Cerebellar cortex (tissue), 1 donor: Measurements from ENCODE around the gene RNF126.
A peak's percentile ranks its signal among the peaks of the same experiment; 100 is the strongest.
"Not testable (repeated sequence)": the region's sequence is repeated elsewhere in the genome, so short reads cannot be mapped to it uniquely, and the experiment has no call there.

Experiments used
- DNase-seq: peaks from one replicate; pipeline ENCODE4 v3.0.0-alpha.2; 2015; ENCODE audit warnings: low spot score

Gene RNF126

DNA sequence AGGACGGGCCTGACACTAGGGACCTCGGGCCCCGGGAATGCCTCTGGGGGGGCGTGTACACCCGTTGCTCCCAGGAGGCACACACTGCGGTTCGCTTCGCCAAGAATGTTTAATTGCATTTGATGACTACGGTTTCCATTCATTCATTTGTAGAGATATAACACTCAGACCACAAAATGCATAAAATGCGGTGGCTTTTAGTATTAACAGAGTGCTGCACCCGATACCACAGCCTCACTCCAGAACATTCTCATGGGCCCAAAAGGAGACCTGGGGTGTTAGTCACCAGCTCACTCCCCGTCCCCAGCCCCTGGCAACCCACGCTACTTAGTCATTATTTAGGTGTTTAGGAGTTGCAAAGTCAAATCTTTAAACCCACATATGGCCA lies 51.5 kb downstream of the RNF126 start:
- DNase-seq, result no peak

DNA sequence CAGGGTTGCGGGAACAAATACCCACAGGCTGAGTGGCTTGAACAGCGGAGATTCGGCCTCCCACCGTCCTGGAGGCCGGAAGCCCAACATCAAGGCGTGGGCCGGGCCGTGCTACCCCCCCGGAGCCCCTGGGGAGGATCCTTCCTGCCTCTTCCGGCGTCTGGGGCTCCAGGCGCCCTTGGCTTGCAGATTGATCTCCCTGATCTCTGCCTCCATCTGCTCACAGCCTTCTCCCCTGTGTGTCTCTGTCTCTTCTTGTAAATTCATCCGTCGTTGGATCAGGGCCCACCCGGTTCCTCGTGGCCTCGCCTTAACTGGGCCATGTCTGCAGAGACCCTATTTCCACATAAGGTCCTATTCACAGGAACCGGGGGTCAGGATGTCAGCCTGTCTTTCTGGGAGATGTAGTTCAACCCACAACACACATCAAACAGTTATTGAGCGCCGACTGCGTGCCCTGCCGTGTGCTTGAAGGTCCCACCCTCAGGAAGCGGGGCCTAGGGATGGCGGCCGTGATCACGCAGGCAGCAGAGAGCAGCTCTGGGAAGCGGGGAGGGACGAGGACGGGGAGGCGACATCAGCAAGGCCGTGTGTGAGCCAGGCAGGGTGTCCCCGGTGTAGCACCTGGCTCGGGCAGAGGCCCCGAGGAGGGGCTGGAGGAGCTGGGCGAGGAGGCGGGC lies 52.1 kb downstream of the RNF126 start:
- peak; percentile 49 for DNase-seq

DNA sequence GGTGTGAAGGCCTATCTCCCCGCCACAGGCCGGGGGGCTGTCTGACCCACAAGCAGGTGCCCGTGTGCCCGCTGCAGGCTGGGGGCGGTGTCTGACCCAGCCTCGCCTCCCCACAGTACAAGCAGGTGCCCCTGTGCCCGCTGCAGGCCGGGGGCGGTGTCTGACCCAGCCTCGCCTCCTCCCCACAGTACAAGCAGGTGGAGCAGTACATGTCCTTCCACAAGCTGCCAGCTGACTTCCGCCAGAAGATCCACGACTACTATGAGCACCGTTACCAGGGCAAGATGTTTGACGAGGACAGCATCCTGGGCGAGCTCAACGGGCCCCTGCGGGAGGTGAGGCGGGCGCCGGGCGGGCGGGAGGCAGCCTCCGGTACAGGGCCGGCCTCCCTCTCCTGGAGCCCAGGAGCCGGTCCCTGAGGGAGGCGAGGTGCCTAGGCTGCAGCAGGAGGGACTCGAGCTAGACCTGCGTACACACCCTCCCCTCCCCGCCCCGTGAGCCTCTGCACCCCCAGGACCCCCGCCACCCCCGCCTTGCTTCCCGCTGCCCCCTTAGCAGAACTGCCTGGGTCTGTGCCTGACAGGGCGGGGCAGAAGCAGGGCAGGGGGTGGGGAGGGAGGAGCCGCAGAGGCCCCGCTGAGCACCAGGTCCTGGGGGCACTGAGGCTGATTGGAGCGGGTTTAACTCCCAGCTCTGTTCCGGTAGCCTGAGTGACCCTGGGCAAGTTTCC lies 52.8 kb downstream of the RNF126 start:
- no peak for DNase-seq

DNA sequence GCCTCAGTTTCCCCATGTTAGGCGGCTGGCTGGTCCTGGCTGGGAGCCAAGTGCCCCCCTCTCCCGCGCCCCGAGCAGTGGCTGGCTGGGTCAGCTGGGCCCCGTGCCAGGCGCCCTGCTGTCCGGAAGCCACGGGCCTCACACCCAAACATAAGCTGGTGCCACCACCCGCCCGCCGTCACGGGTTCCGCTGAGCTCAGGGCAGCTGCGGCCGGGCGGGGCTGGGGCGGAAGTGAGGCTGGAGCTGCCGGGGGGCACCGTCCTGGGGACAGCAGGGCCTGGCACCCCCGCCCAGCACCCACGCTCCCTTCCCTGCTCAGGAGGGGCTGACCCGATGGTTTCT lies 54.0 kb downstream of the RNF126 start:
- no peak for DNase-seq

DNA sequence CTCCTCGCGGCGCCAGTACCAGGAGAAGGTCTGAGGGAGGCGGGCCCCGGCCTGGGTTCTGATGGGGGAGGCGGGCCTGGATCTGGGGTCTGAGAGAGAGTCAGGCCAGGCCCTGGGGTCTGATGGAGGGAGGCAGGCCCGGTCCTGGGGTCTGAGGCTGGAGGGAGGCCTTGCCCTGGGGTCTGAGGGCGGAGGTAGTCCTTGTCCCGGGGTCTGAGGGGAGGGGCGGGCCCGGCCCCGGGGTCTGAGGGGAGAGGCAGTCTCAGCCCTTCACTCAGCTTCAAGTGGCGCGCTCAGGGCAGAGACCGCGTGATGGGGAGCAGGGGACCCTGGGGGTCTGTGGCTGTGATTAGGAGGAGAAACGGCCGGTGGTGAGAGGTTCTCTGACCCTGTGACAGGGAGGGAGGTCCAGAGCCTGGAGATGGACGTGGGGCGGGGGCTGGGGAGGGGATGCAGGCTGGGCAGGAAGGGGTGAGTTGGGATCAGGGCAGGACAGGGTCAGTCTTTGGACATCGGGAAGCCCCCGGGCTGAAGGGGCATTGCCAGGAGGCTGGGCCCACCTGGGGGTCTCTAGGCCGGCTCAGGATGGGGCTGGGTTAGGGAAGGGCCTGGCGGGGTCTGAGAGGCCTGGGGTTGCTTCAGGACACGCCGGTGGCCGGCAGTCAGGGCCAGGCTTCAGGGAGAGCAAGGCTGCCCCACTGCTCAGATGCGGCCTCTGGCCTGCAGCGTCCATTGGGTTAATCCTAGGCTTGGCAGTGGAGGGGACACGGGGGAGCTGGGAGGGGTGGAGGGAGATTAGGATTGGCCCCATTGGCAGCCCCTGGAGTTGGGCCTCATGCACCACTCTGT lies 54.6 kb downstream of the RNF126 start:
- DNase-seq, result no peak

DNA sequence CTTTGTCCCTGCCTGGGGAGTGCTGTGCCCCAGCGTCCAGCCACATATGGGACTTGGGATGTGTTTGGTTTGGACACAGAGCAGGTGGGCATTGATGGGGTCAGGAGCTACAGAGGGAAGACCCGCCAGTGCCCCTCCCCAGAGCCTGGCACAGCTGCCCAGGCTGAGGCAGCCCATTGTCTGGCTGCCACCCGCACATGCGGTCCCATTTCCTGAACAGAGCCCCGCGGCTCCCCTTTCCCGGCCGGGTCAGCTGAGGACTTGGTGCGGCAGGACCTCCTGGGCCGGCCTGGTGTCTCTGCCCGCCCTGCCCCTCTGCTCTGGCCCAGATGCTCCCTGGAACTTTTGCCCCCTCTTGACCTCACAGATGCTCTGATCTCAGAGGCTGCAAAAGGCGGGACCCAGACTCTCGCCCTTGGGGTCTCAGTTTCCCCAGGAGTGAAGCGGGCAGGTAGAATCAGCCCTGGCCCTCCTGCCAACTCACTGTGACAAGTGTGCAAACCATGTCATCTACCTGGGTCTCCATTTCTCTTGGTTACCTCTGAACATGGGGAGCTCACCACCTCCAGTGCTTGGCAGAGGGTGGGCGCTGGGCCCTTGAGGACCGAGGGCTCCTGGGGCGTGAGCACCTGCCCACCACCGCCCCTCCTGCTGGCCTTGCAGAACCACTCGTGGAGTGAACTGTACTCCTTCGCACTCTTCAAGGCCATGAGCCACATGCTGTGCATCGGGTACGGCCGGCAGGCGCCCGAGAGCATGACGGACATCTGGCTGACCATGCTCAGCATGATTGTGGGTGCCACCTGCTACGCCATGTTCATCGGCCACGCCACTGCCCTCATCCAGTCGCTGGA lies 55.5 kb downstream of the RNF126 start:
- DNase-seq, result no peak

DNA sequence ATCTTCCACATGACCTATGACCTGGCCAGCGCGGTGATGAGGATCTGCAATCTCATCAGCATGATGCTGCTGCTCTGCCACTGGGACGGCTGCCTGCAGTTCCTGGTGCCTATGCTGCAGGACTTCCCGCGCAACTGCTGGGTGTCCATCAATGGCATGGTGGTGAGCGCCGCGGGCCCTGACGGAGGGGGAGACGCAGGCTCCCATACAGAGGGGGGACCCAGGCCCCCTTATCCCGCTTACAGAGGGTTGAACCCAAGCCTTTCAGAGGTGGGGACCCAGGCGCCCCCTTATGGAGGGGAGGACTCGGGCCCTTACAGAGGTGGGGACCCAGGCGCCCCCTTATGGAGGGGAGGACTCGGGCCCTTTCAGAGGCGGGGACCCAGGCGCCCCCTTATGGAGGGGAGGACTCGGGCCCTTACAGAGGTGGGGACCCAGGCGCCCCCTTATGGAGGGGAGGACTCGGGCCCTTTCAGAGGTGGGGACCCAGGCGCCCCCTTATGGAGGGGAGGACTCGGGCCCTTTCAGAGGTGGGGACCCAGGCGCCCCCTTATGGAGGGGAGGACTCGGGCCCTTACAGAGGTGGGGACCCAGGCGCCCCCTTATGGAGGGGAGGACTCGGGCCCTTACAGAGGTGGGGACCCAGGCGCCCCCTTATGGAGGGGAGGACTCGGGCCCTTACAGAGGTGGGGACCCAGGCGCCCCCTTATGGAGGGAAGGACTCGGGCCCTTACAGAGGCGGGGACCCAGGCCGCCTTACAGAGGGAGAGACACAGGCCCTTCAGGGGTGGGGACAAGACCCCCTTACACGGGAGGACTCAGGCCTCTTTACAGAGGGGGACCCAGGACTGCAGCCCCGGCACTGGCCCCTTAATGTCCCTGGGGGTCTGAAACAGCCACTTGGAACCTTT lies 57.7 kb downstream of the RNF126 start:
- DNase-seq, result not testable (repeated sequence)

DNA sequence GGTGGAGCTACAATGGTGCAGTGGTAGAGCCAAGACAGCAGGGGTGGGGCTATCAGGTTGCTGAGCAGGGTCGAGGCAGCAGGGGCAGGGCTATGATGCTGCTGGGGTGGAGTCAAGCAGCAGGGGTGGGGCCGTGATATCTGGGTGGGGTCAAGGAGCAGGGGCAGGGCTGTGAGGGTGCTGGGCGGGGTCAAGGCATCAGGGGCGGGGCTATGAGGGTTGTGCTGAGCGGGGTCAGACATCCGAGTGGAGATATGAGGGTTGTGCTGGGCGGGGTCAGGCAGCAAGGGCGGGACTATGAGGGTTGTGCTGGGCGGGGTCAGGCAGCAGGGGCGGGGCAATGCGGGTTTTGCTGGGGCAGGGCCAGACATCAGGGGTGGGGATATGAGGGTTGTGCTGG lies 58.7 kb downstream of the RNF126 start:
- no peak for DNase-seq

DNA sequence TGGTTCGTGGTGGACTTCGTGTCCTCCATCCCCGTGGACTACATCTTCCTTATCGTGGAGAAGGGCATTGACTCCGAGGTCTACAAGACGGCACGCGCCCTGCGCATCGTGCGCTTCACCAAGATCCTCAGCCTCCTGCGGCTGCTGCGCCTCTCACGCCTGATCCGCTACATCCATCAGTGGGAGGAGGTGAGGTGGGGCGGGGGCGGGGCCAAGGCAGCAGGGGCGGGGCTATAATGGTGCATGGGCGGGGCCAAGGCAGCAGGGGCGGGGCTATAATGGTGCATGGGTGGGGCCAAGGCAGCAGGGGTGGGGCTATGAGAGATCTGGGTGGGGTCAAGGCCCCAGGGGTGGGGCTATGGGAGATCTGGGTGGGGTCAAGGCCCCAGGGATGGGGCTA lies 59.2 kb downstream of the RNF126 start:
- not testable (repeated sequence) for DNase-seq

DNA sequence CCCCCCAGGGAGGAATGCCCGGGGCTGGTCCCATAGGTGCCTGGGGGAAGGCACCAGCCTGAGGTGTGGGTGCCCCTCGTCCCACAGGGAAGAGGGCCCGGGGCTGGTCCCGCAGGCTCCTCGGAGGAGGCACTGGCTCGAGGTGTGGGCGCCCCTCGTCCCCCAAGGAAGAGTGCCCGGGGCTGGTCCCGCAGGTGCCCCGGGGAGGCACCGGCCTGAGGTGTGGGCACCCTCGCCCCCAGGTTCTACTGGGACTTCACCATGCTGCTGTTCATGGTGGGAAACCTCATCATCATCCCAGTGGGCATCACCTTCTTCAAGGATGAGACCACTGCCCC lies 59.7 kb downstream of the RNF126 start:
- DNase-seq, result not testable (repeated sequence)

DNA sequence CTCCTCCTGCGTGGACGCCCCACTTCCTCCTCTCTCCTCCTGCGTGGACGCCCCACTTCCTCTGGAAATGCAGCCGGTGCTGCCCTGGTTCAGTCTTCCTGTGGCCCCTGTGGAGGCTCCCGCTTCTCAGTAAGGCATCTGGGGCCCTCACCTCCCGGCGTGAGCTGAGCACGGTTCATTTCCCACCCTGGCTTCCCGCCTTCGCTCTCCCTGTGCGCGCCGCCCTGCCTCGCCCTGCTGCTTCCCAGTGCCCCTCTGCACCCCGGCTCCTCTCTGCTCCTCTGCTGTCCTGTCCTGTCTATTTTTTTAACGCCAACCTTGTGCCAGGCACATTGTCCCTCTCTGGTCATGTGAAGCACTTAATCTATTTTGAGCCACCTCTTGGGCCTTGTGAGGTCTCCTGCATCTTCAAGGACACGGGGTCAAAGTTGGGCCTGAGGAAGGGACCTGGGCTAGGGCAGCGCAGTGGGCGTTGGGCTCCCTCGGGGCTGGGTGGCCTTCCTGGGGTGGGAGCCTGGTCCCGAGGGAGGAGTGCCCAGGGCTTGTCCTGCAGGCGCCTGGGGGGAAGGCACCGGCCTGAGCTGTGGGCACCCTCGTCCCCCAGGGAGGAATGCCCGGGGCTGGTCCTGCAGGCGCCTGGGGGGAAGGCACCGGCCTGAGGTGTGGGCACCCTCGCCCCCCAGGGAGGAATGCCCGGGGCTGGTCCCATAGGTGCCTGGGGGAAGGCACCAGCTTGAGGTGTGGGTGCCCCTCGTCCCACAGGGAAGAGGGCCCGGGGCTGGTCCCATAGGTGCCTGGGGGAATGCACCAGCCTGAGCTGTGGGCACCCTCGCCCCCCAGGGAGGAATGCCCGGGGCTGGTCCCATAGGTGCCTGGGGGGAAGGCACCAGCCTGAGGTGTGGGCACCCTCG lies 60.4 kb downstream of the RNF126 start:
- DNase-seq, result no peak

DNA sequence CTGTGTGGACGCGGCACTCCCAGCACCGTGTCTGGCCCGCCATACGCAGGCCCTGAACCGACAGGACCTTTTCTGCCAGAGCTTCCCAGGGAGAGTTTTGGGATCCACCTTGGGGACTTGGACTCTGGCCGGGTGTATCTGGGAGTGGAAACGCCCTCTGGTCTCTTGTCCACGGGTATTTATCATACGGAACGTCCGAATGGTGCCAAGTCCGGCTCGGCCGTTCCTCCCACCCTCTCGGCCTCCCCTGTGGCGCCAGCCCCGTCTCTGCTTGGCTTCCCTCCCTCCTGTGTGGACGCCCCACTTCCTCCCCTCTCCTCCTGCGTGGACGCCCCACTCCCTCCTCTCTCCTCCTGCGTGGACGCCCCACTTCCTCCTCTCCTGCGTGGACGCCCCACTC lies 61.2 kb downstream of the RNF126 start:
- no peak for DNase-seq

DNA sequence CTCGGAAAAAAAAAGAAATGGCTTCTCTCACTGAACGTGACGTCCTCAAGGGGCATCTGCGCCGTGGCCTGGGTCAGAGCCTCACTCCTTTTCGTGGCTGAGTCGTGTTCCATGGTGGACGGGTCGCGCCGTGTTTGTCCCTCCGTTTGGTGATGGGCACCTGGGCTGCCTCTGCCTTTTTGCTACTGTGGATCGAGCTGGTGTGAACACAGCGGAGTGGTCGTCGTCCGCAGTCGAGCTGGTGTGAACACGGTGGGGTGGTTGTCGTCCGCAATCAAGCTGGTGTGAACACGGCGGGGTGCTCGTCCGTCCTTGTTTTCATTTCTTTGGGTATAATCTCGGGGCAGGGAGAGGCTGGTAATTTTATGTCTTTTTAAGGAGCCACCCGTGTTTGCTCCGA lies 61.7 kb downstream of the RNF126 start:
- DNase-seq, result no peak
